ENCODE measurements around the gene CCL25. TPM values are rescaled to one million over a fixed set of nuclear protein-coding genes. Genes with fewer than 3 reads are reported as not detected.
A peak's percentile ranks its signal among the peaks of the same experiment; 100 is the strongest.

Gene CCL25
- total RNA-seq, 1 donor from 2014 or later = not detected

DNA sequence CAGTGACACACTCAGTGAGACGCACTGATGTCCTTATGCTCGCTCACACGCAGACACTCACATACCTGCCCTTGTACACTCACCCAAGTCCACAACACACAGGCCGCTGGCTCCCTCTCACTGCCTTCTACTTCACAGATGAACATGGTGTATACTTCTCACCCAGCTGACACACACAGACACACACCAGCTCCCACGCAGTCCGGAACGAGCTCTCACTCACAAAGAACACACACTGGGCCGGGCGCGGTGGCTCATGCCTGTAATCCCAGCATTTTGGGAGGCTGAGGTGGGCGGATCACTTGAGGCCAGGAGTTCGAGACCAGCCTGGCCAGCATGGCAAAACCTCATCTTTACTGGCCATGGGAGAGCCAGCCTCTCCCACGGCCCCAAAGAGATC is 31.6 kb downstream of the CCL25 start:
- no peak for DNase-seq (ENCODE audit: low spot score)
- no peak overlapping the region for H2AFZ ChIP-seq (replicated peaks)
- H3F3A ChIP-seq (ENCODE audit: low read depth) = peaks cover 6% of the 10 kb centered on the region
- H3K9me3 Mint-ChIP-seq = no peaks in the 10 kb centered on the region
- H3K9ac ChIP-seq = no peak overlapping the region
- no peaks in the 10 kb centered on the region for H3K9me3 ChIP-seq (ENCODE audit: low read depth)
- H3K4me3 ChIP-seq = no peak overlapping the region
- no peaks in the 10 kb centered on the region for H4K20me1 ChIP-seq (ENCODE audit: low read depth)
- H3K4me1 ChIP-seq = peaks cover 8% of the 10 kb centered on the region
- H3K4me2 ChIP-seq = no peak overlapping the region
- H3K36me3 ChIP-seq = peaks cover 7% of the 10 kb centered on the region
- peaks cover 14% of the 10 kb centered on the region for H3K4me1 Mint-ChIP-seq
- H3K27me3 ChIP-seq = no peaks in the 10 kb centered on the region
- peak overlapping the region; percentile 34 for H3K4me3 Mint-ChIP-seq
- H3K27ac ChIP-seq = no peak overlapping the region
- H3K27ac Mint-ChIP-seq = no peak overlapping the region
- H3K36me3 Mint-ChIP-seq = peaks cover 1% of the 10 kb centered on the region
- TF ChIP-seq EZH2phosphoT487 (IDR thresholded peaks at IDR 0.05) (no peak), EZH2 (IDR thresholded peaks at IDR 0.05) (no peak)
- TF ChIP-seq, protein P1, sequence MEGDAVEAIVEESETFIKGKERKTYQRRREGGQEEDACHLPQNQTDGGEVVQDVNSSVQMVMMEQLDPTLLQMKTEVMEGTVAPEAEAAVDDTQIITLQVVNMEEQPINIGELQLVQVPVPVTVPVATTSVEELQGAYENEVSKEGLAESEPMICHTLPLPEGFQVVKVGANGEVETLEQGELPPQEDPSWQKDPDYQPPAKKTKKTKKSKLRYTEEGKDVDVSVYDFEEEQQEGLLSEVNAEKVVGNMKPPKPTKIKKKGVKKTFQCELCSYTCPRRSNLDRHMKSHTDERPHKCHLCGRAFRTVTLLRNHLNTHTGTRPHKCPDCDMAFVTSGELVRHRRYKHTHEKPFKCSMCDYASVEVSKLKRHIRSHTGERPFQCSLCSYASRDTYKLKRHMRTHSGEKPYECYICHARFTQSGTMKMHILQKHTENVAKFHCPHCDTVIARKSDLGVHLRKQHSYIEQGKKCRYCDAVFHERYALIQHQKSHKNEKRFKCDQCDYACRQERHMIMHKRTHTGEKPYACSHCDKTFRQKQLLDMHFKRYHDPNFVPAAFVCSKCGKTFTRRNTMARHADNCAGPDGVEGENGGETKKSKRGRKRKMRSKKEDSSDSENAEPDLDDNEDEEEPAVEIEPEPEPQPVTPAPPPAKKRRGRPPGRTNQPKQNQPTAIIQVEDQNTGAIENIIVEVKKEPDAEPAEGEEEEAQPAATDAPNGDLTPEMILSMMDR (IDR thresholded peaks at IDR 0.05) = no peak
- peaks cover 10% of the 10 kb centered on the region for H3K27me3 Mint-ChIP-seq (ENCODE audit: insufficient read depth, low read depth)
- no peaks in the 10 kb centered on the region for H3K79me2 ChIP-seq (ENCODE audit: low read depth)

DNA sequence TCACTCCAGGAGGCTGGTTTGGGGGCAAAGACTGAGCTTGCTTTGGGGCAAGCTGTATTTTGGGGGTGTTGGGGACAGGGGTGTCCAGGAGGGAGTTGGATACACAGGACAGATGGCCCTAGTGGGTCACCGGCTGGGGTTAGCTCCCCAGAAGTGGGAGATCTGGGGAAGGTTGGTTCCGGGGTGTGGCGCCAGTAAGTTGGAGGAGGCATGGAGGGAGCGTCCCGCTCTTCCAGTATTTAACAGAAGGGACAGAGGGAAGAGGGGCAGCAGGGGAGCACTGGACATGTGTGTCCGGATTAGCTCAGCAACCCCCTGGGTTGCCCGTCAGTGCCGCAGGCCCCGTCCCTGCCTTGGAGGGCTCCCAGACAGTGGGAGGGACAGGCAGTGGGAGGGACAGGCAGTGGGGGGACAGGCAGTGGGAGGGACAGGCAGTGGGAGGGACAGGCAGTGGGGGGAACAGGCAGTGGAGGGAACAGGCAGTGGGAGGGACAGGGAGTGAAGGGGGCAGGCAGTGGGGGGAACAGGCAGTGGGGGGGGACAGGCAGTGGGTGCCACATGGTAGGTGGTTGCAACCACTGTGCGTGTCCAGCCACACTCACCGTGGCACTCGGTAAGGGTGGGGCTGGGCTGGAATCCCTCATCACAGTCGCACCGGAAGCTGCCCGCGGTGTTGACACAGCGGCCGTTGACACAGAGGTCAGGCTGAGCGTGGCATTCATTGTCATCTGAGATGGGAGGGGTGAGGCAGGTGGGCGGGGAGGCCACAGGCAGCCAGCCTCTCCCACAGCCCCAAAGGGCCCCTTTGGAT is 33.2 kb downstream of the CCL25 start:
- Mint-ChIP-seq H3K4me1 (peaks cover 14% of the 10 kb centered on the region), H3K9me3 (no peaks in the 10 kb centered on the region), H3K27me3 (ENCODE audit: insufficient read depth, low read depth) (peaks cover 10% of the 10 kb centered on the region), H3K4me3 (peak overlapping the region; percentile 39), H3K27ac (peak overlapping the region; percentile 6), H3K36me3 (peaks cover 3% of the 10 kb centered on the region)
- Histone ChIP-seq H3K4me3 (no peak overlapping the region), H4K20me1 (ENCODE audit: low read depth) (no peaks in the 10 kb centered on the region), H3K9ac (no peak overlapping the region), H3K79me2 (ENCODE audit: low read depth) (no peaks in the 10 kb centered on the region), H3K4me1 (peaks cover 8% of the 10 kb centered on the region), H3K27ac (no peak overlapping the region), H3F3A (ENCODE audit: low read depth) (peaks cover 11% of the 10 kb centered on the region), H3K9me3 (ENCODE audit: low read depth) (no peaks in the 10 kb centered on the region), H3K27me3 (no peaks in the 10 kb centered on the region), H3K4me2 (no peak overlapping the region), H3K36me3 (peaks cover 7% of the 10 kb centered on the region), H2AFZ (replicated peaks) (no peak overlapping the region)
- peak; percentile 44 for DNase-seq (ENCODE audit: low spot score)
- TF ChIP-seq, protein P1 (IDR thresholded peaks at IDR 0.05) = no peak
- TF ChIP-seq EZH2 (IDR thresholded peaks at IDR 0.05) = no peak
- TF ChIP-seq EZH2phosphoT487 (IDR thresholded peaks at IDR 0.05) = no peak

DNA sequence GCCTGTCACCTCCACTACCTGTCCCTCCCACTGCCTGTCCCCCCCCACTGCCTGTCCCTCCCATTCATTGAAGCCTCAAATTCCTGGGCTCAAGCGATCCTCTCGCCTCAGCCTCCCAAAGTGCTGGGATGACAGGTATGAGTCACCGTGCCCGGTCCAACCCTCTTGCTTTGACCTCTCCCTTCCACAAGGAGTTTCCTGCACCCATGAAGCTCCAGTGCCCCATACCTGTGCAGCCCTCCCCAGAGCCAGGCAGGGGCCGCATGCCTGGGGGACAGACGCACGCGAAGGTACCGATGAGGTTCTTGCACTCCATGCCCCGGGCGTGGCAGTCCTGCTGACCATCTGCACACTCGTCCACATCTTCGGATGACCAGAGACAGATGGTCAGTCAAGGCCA is 34.3 kb downstream of the CCL25 start:
- Histone ChIP-seq H3K4me2 (no peak overlapping the region), H3K36me3 (peaks cover 7% of the 10 kb centered on the region), H3K4me1 (peaks cover 8% of the 10 kb centered on the region), H3K79me2 (ENCODE audit: low read depth) (no peaks in the 10 kb centered on the region), H3K9me3 (ENCODE audit: low read depth) (no peaks in the 10 kb centered on the region), H3K27me3 (no peaks in the 10 kb centered on the region), H3K27ac (no peak overlapping the region), H3F3A (ENCODE audit: low read depth) (peaks cover 11% of the 10 kb centered on the region), H4K20me1 (ENCODE audit: low read depth) (no peaks in the 10 kb centered on the region), H3K4me3 (no peak overlapping the region), H2AFZ (replicated peaks) (no peak overlapping the region), H3K9ac (no peak overlapping the region)
- no peak overlapping the region for H3K4me3 Mint-ChIP-seq
- H3K4me1 Mint-ChIP-seq = peaks cover 14% of the 10 kb centered on the region
- DNase-seq (ENCODE audit: low spot score) = no peak
- H3K9me3 Mint-ChIP-seq = no peaks in the 10 kb centered on the region
- peaks cover 10% of the 10 kb centered on the region for H3K27me3 Mint-ChIP-seq (ENCODE audit: insufficient read depth, low read depth)
- no peak overlapping the region for H3K27ac Mint-ChIP-seq
- H3K36me3 Mint-ChIP-seq = peaks cover 6% of the 10 kb centered on the region
- TF ChIP-seq EZH2 (IDR thresholded peaks at IDR 0.05) (no peak), EZH2phosphoT487 (IDR thresholded peaks at IDR 0.05) (no peak)
- TF ChIP-seq, protein P1 (IDR thresholded peaks at IDR 0.05) = no peak
